Inferior parietal cortex (tissue), 1 donor: ENCODE results near the gene PRR7.

Experiments
- DNase-seq: peaks from one replicate; pipeline ENCODE4 v3.0.0-alpha.2; 2016; ENCODE audit errors: extremely low spot score

The PRR7 gene

GRCh38 chr5:177425196-177425800 is 21.3 kb upstream of the PRR7 start:
- DNase-seq = no peak

- DNase-seq = peak; percentile 100
Measured at GRCh38 chr5:177425801-177426565, 20.6 kb upstream of the PRR7 start.

GRCh38 chr5:177426566-177427210 is 19.9 kb upstream of the PRR7 start, which contains the start of gene GRK6:
Gene GRK6 (plus strand): TSS chr5:177426676. CDS start chr5:177426846, 170 bp downstream.
- peak; percentile 3 for DNase-seq

GRCh38 chr5:177427211-177427822 is 19.3 kb upstream of the PRR7 start:
- no peak for DNase-seq

GRCh38 chr5:177427919-177428573 is 18.6 kb upstream of the PRR7 start:
- DNase-seq = no peak

- DNase-seq = no peak
Measured at GRCh38 chr5:177428574-177429217, 17.9 kb upstream of the PRR7 start.

- DNase-seq = no peak
Measured at GRCh38 chr5:177429248-177430040, 17.2 kb upstream of the PRR7 start.

GRCh38 chr5:177430140-177430951 is 16.3 kb upstream of the PRR7 start:
- no peak for DNase-seq

GRCh38 chr5:177430972-177431316 is 15.7 kb upstream of the PRR7 start:
- DNase-seq = no peak

- no peak for DNase-seq
Measured at GRCh38 chr5:177431317-177432142, 15.1 kb upstream of the PRR7 start.

- no peak for DNase-seq
Measured at GRCh38 chr5:177432143-177432838, 14.3 kb upstream of the PRR7 start.

GRCh38 chr5:177432839-177433657 is 13.6 kb upstream of the PRR7 start:
- no peak for DNase-seq

GRCh38 chr5:177433658-177434217 is 12.9 kb upstream of the PRR7 start:
- DNase-seq = no peak

GRCh38 chr5:177434437-177434836 is 12.2 kb upstream of the PRR7 start:
- DNase-seq = no peak

- DNase-seq = no peak
Measured at GRCh38 chr5:177434942-177435738, 11.5 kb upstream of the PRR7 start.

GRCh38 chr5:177435847-177436536 is 10.6 kb upstream of the PRR7 start:
- DNase-seq = no peak
